T-helper 1 cell treated with Interleukin-12 subunit alpha and Interleukin-12 subunit beta and Interleukin-4 antibody, amounts not matched to agents 30 μg/mL and 1 μg/mL, for 36 hours (primary cell): Measurements from ENCODE around the gene CREBRF.
"Not testable (repeated sequence)": the region's sequence is repeated elsewhere in the genome, so short reads cannot be mapped to it uniquely, and the experiment has no call there.

Source experiments
- H3K27ac Mint-ChIP-seq: one replicate; pipeline ENCODE4 v1.8.0; 2021; ENCODE audit warnings: mild to moderate bottlenecking, mixed read lengths
- H3K27me3 Mint-ChIP-seq: one replicate; pipeline ENCODE4 v1.8.0; 2021; ENCODE audit warnings: low read depth, mixed read lengths
- H3K36me3 Mint-ChIP-seq: one replicate; pipeline ENCODE4 v1.8.0; 2021; ENCODE audit warnings: low read depth, mixed read lengths
- H3K4me1 Mint-ChIP-seq: one replicate; pipeline ENCODE4 v1.8.0; 2021; ENCODE audit warnings: low read depth, mixed read lengths
- H3K4me3 Mint-ChIP-seq: one replicate; pipeline ENCODE4 v1.8.0; 2021; ENCODE audit warnings: mild to moderate bottlenecking, moderate library complexity, mixed read lengths
- H3K9me3 Mint-ChIP-seq: one replicate; pipeline ENCODE4 v1.8.0; 2021; ENCODE audit warnings: mixed read lengths

Gene CREBRF

DNA sequence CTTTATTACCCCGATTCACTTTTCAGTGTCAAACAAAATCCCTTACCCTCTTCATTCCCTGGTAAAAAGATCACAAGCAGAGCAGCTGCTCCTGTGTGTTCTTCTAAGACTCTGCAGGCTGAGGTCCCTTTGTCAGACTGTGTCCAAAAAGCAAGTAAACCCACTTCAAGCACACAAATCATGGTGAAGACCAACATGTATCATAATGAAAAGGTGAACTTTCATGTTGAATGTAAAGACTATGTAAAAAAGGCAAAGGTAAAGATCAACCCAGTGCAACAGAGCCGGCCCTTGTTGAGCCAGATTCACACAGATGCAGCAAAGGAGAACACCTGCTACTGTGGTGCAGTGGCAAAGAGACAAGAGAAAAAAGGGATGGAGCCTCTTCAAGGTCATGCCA is 34.5 kb downstream of the CREBRF start:
- Mint-ChIP-seq H3K9me3 (no peaks in the 10 kb centered on the region), H3K36me3 (peaks cover 15% of the 10 kb centered on the region), H3K4me3 (no peak overlapping the region), H3K27me3 (no peaks in the 10 kb centered on the region), H3K4me1 (peaks cover 4% of the 10 kb centered on the region), H3K27ac (no peak overlapping the region)

DNA sequence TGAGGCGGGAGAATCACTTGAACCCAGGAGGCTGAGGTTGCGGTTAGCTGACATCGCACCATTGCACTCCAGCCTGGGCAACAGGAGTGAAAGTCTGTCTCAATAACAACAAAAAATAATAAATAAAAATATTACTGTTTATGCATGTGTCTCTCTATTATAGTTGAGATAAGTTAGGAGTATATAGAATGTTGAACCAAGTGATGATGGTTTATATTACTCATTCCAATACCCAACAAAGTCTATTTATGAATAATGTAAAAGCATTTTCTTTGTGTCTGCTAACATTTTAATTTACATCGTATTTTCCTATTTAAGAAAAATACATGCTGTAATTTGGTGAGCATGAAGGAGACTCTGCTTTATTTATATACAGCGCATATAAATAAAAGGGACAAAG is 35.8 kb downstream of the CREBRF start:
- peaks cover 12% of the 10 kb centered on the region for H3K36me3 Mint-ChIP-seq
- H3K27me3 Mint-ChIP-seq, result no peaks in the 10 kb centered on the region
- H3K4me1 Mint-ChIP-seq, result peaks cover 4% of the 10 kb centered on the region
- no peaks in the 10 kb centered on the region for H3K9me3 Mint-ChIP-seq
- no peak overlapping the region for H3K27ac Mint-ChIP-seq
- no peak overlapping the region for H3K4me3 Mint-ChIP-seq

DNA sequence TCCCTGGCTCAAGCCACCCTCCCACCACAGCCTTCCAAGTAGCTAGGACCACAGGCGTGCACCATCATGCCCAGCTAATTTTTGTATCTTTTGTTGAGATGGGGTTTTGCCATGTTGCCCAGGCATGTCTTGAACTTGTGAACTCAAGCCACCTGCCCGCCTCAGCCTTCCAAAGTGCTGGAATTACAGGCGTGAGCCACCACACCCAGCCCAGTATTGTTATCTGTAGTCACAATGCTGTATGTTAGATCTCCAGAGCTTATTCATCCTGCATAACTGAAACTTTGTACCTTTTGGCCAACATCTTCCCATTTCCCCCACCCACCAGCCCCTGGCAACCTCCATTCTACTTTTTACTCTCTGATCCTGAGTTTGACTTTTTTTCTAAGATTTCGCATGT is 37.5 kb downstream of the CREBRF start:
- Mint-ChIP-seq H3K27me3 (no peaks in the 10 kb centered on the region), H3K27ac (no peak overlapping the region), H3K36me3 (peaks cover 12% of the 10 kb centered on the region), H3K4me1 (peaks cover 4% of the 10 kb centered on the region), H3K4me3 (no peak overlapping the region), H3K9me3 (no peaks in the 10 kb centered on the region)

DNA sequence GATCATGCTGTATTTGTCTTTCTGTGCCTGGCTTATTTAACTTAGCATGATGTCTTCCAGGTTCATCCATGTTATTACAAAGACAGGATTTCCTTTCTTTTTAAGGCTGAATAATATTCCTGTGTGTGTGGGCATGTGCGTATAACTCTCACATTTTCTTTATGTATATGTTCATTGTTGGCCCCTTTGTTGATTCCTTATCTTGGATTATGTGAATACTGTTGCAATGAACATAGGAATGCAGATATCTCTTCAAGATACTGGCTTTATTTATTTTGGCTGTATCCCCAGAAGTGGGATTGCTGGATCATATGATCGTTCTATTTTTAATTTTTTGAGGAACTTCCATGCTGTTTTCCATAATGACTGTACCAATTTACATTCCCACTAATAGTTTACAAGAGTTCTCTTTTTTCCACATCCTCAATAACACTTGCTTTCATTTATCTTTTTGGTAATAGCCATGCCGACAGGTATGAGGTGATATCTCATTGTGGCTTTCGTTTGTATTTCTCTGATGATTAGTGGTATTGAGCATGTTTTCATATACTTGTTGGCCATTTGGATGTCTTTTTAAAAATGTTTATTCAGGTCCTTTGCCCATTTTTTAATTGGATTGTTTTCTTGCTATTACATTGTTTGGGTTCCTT is 38.0 kb downstream of the CREBRF start:
- Mint-ChIP-seq H3K4me3 (no peak overlapping the region), H3K36me3 (peaks cover 10% of the 10 kb centered on the region), H3K9me3 (no peaks in the 10 kb centered on the region), H3K27me3 (no peaks in the 10 kb centered on the region), H3K4me1 (peaks cover 4% of the 10 kb centered on the region), H3K27ac (no peak overlapping the region)

DNA sequence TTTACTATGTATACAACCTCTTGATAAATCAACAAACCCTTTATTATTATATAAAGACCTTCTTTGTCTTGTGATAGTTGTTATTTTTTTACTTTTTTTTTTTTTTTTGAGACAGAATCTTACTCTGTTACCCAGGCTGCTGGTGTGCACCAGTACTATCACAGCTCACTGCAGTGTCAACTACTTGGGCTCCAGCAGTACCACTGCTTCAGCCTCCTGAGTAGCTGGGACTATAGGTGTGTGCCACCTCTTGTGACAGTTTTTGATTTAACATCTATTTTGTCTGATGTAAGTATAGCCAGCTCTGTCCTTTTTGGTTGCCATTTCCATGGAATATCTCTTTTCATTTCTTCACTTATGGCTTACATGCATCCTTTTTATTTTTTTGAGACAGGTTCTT is 42.6 kb downstream of the CREBRF start:
- Mint-ChIP-seq H3K27me3 (no peaks in the 10 kb centered on the region), H3K9me3 (peaks cover 8% of the 10 kb centered on the region), H3K27ac (no peak overlapping the region), H3K4me3 (no peak overlapping the region), H3K36me3 (peaks cover 13% of the 10 kb centered on the region), H3K4me1 (peaks cover 4% of the 10 kb centered on the region)

- peaks cover 2% of the 10 kb centered on the region for H3K4me1 Mint-ChIP-seq
These were observed 43.3 kb downstream of the CREBRF start for GRCh38 chr5:173099461-173099860.

DNA sequence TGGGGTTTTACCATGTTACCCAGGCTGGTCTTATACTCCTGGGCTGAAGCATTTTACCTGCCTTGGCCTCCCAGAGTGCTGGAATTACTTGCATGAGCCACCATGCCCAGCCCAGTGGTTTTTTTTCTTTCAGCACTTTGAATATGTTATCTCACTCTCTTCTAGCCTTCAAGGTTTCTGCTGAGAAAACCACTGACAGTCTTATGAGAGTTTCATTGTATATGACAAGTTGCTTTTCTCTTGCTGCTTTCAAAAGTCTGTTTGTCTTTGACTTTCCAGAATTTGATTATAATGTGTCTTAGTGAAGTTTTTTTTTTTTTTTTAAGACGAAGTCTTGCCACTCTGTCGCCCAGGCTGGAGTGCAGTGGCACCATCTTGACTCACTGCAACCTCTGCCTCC is 45.1 kb downstream of the CREBRF start:
- Mint-ChIP-seq H3K27ac (no peak overlapping the region), H3K4me3 (no peak overlapping the region), H3K4me1 (peaks cover 2% of the 10 kb centered on the region), H3K36me3 (peaks cover 13% of the 10 kb centered on the region), H3K9me3 (peaks cover 8% of the 10 kb centered on the region), H3K27me3 (no peaks in the 10 kb centered on the region)

More at GRCh38 chr5:173099461-173099860, 43.3 kb downstream of the CREBRF start:
- peaks cover 10% of the 10 kb centered on the region for H3K36me3 Mint-ChIP-seq
- no peak overlapping the region for H3K4me3 Mint-ChIP-seq
- H3K27me3 Mint-ChIP-seq, result no peaks in the 10 kb centered on the region
- no peak overlapping the region for H3K27ac Mint-ChIP-seq
- H3K9me3 Mint-ChIP-seq, result peaks cover 8% of the 10 kb centered on the region

DNA sequence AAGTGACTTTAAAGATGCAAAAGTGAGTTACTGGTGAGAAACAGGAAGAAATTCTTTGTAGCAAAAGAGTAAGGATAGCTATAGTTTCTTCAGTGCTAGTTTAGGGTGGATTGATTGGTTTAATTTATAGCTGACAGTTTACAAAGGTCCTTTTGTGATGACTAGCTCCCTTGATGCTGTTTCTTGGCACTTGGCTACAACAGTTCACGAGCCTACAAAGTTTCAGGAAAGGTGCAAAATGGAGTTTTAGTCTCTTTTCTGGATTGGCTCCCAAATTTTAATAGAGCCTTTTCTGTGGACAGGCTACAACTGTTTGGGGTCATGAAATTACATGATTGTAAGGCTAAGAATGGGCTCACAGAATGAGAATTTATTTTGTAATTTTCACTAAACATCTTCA is 47.3 kb downstream of the CREBRF start:
- H3K4me1 Mint-ChIP-seq, result peaks cover 2% of the 10 kb centered on the region
- no peak overlapping the region for H3K4me3 Mint-ChIP-seq
- no peak overlapping the region for H3K27ac Mint-ChIP-seq
- H3K9me3 Mint-ChIP-seq, result peaks cover 8% of the 10 kb centered on the region
- peaks cover 13% of the 10 kb centered on the region for H3K36me3 Mint-ChIP-seq
- no peaks in the 10 kb centered on the region for H3K27me3 Mint-ChIP-seq

GRCh38 chr5:173108914-173109313 is 52.8 kb downstream of the CREBRF start:
- H3K36me3 Mint-ChIP-seq, result peaks cover 21% of the 10 kb centered on the region
- H3K27ac Mint-ChIP-seq, result no peak overlapping the region

GRCh38 chr5:173114536-173114935 is 58.4 kb downstream of the CREBRF start:
- Mint-ChIP-seq H3K9me3 (no peaks in the 10 kb centered on the region), H3K36me3 (peaks cover 26% of the 10 kb centered on the region), H3K27me3 (no peaks in the 10 kb centered on the region), H3K4me3 (no peak overlapping the region), H3K4me1 (peaks cover 2% of the 10 kb centered on the region), H3K27ac (no peak overlapping the region)

More at GRCh38 chr5:173108914-173109313, 52.8 kb downstream of the CREBRF start:
- Mint-ChIP-seq H3K4me1 (peaks cover 2% of the 10 kb centered on the region), H3K4me3 (no peak overlapping the region), H3K27me3 (no peaks in the 10 kb centered on the region), H3K9me3 (no peaks in the 10 kb centered on the region)

DNA sequence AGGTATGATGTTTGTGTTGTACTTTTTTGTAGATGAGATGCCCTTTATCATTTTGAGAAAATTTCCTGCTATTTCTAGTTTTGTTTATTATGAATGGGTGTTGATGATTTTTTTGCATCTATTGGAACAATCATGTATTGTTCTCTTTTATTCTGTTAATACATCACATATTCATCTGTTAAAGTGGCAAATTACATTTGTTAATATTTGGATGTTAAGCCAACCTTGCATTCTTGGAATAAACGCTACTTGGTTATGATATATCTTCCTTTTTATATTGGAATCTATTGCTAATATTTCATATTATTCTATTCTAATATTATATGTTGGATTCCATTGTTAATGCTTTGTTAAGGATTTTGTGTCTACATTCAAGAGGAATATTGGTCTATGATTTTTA is 63.6 kb downstream of the CREBRF start:
- no peaks in the 10 kb centered on the region for H3K4me1 Mint-ChIP-seq

DNA sequence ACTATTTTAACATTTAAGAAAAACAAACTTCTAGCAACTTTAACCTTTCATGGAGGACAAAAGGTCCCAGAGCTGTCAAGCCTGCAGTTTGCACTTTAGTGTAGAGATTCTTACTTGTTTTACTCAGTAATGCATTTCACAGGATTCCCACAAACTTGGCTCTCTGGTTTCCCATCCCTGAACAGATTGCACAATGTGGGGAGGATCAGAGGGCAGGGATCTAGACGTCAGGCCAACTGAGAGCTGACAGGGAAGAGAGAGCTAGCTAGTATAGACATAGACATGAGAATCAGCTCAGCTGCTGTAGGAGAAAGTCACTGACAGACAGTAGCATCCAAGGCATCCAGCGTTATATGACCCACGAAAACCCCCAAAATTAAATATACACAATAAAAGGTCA is 67.3 kb downstream of the CREBRF start:
- Mint-ChIP-seq H3K27ac (no peak overlapping the region), H3K27me3 (no peaks in the 10 kb centered on the region), H3K4me3 (no peak overlapping the region), H3K36me3 (peaks cover 11% of the 10 kb centered on the region), H3K4me1 (no peaks in the 10 kb centered on the region), H3K9me3 (no peaks in the 10 kb centered on the region)

More for the DNA sequence above, 63.6 kb downstream of the CREBRF start:
- Mint-ChIP-seq H3K27me3 (no peaks in the 10 kb centered on the region), H3K9me3 (no peaks in the 10 kb centered on the region), H3K36me3 (peaks cover 15% of the 10 kb centered on the region), H3K4me3 (no peak overlapping the region), H3K27ac (no peak overlapping the region)

- not testable (repeated sequence) for H3K27ac Mint-ChIP-seq, H3K4me3 Mint-ChIP-seq, H3K27me3 Mint-ChIP-seq, H3K9me3 Mint-ChIP-seq, H3K36me3 Mint-ChIP-seq, H3K4me1 Mint-ChIP-seq
These were observed 76.0 kb downstream of the CREBRF start for GRCh38 chr5:173132166-173132565.

GRCh38 chr5:173138707-173139106 is 82.6 kb downstream of the CREBRF start:
- H3K36me3 Mint-ChIP-seq, result peaks cover 3% of the 10 kb centered on the region
- H3K27ac Mint-ChIP-seq, result no peak overlapping the region
- no peaks in the 10 kb centered on the region for H3K9me3 Mint-ChIP-seq
- H3K4me3 Mint-ChIP-seq, result no peak overlapping the region
- no peaks in the 10 kb centered on the region for H3K4me1 Mint-ChIP-seq
- no peaks in the 10 kb centered on the region for H3K27me3 Mint-ChIP-seq

DNA sequence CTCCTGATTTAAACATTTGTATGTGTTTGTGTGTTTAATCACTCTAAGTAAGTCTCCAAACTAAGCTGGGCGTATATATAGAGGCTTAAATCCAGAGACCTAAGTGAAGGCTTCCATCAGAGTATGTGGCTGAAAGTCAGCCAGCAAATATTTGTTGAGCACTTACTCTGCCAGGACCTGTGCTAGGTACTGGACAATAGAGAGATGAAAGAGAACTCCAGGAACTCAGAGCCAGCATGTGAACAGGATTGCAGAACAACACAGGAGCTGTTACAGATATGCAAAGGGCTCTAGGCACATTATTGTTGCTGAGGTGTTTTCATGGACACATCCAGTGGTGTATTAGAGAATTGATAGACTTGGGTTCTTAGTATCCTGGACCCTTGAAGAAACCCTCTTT is 83.5 kb downstream of the CREBRF start:
- H3K36me3 Mint-ChIP-seq, result peaks cover 3% of the 10 kb centered on the region
- H3K4me3 Mint-ChIP-seq, result no peak overlapping the region
- H3K9me3 Mint-ChIP-seq, result no peaks in the 10 kb centered on the region
- H3K4me1 Mint-ChIP-seq, result peaks cover 3% of the 10 kb centered on the region
- no peaks in the 10 kb centered on the region for H3K27me3 Mint-ChIP-seq
- no peak overlapping the region for H3K27ac Mint-ChIP-seq

GRCh38 chr5:173140769-173141168 is 84.6 kb downstream of the CREBRF start:
- Mint-ChIP-seq H3K27ac (no peak overlapping the region), H3K4me3 (no peak overlapping the region)

More at GRCh38 chr5:173140769-173141168, 84.6 kb downstream of the CREBRF start:
- no peaks in the 10 kb centered on the region for H3K36me3 Mint-ChIP-seq
- H3K27me3 Mint-ChIP-seq, result no peaks in the 10 kb centered on the region
- no peaks in the 10 kb centered on the region for H3K9me3 Mint-ChIP-seq
- peaks cover 10% of the 10 kb centered on the region for H3K4me1 Mint-ChIP-seq
